GM21737 (cell line): ENCODE results near the gene PCDH1.
"Not testable (repeated sequence)": the region's sequence is repeated elsewhere in the genome, so short reads cannot be mapped to it uniquely, and the experiment has no call there.

ENCODE experiments used
- ATAC-seq: cut with Tn5 transposase; IDR thresholded peaks from one replicate; pipeline ENCODE4 v1.9.1; 2021; ENCODE audit warnings: mild to moderate bottlenecking, moderate library complexity; ENCODE audit not compliant: unreplicated experiment

Gene PCDH1

DNA sequence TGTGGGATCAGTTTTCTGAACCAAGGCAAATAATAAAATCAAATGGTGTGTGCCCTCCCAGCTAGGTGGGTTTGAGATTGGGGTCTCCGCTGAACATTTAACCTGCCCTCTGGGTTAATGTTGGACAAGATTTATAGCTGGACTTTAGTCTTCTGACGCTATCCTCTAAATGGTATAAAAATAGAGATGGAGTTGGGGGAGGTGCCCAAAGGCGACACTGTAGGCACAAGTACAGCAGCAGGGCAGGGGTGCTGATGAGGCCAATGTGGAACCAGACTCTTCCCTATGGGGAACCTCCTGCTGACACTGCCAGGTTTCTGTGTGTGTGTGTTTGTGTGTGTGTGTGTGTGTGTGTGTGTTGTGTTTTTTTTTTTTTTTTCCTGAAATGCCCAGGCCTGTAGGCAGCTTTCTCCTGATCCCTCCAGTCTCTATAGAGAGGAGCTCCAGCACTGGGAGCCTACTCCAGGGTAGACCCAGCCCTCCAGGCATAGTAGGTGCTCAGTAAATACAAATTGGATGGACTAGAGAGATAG is 37.9 kb downstream of the PCDH1 start:
- ATAC-seq, result no peak

GRCh38 chr5:141839015-141839513 is 39.1 kb downstream of the PCDH1 start:
- ATAC-seq, result no peak

GRCh38 chr5:141838326-141839014 is 39.7 kb downstream of the PCDH1 start:
- ATAC-seq, result no peak

- ATAC-seq, result no peak
Measured at GRCh38 chr5:141835928-141836670, 42.1 kb downstream of the PCDH1 start.

DNA sequence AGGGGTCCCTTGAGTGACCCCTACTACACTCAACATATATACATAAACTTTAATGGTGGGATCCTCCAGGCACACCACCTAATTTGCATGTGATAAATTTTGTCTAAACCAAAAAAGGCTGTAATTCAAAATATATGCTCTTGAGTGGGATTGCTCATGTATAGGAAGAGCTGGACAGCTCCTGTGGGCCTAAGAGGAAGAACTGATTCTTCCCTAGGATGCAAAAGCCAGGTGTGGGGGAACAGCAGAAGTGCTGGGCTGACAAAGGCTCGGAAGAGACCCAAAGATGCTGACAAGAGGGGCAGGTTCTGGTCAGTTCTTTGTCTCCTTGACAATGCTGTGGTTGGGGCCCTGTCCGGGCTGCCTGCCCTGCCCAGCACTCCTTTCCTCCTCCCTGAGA is 43.9 kb downstream of the PCDH1 start:
- ATAC-seq, result no peak

DNA sequence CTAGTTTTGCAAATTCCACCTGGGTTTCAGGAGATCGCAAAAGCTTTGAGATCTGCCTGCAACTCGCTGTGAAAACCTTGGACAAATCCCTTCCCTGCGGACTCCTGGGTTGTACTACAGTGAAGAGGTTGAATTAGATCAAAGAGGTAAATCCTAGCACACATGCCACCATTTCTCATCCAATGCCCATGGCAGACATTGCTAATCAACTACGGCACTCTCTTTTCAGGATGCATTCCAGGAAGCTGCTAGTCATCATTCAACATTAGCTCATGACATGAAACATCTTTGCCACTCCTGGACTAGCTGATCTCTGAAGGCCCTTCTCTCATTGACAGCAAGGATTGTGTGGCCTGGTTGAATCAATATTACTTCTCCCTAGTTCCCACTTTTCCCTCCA is 46.1 kb downstream of the PCDH1 start:
- no peak for ATAC-seq

DNA sequence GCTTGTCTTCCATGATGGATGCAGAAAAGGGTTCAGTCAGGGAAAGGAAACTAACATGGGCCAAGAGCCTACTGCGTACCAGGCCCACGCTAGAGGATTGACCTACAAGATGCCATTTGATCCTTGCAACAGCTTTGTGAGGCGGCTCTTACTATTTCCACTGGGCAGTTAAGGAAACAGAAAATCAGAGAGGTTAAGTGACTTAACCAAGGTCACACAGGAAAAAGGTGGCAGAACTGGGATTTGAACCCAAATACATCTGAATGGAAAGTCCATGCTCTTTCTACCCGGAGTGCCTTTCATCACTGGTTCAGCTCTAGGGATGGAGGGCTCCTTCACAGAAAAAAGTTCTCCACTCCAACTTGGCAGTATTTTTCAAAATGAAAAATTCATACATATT is 50.0 kb downstream of the PCDH1 start:
- ATAC-seq, result no peak

- ATAC-seq, result no peak
Measured at GRCh38 chr5:141826674-141827073, 51.5 kb downstream of the PCDH1 start.

DNA sequence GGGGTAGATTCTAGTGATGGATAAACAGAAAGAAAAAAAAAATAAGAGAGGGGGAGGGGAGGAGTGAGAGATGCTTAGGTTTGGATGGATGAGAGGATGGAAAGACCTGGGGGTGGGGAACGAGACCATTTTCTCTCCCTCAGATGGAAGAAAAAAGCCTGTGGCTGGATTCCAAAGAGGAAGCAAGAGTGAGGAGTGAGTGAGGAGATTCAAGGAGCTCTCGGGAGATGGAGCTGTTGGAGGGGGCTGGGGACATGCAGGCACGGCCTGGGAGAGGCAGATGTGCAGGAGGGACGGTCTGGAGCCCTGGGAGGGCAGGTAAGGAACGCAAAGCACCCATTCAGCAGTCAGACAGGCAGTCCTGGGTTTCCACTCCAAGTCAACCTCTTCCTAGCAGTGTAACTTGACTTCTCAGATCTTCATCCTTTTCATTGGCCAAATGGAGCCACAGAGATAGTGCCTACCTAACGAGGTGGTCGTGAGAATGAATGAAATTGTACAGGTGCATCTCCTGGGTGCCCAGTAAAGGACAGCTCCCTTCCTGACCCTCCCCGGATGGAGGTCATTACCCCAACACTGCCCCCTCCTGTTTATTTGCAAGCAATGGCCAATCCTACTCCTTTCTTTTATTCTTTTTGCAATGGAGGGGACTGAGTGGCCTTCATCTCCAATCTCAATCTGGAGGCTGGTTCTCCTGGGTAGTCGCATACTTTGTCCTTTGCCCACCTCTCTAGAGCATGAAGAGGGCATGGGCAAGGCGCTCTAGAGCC is 52.2 kb downstream of the PCDH1 start:
- no peak for ATAC-seq

GRCh38 chr5:141825241-141825671 is 53.0 kb downstream of the PCDH1 start:
- no peak for ATAC-seq

- ATAC-seq, result no peak
Measured at GRCh38 chr5:141824717-141825116, 53.5 kb downstream of the PCDH1 start.

DNA sequence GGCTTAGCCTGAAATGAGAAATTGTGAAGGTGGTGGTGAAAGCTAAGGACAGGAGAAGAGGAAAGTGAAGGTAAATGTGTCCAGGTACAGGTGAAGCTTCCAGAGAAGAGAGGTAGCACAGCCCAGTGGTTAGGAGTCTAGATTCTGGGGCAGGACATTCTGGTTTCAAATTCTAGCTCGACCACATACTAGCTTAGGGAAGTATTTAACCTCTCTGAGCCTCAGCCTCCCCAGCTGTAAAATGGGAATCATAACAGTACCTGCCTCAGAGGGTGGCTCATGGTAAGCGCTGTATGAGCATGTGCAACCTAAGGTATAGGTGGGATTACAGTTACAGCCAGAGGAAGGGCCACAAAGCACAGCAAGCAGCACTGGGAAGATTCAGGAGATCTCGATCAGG is 55.2 kb downstream of the PCDH1 start:
- no peak for ATAC-seq

GRCh38 chr5:141822144-141822543 is 56.1 kb downstream of the PCDH1 start:
- ATAC-seq, result no peak

DNA sequence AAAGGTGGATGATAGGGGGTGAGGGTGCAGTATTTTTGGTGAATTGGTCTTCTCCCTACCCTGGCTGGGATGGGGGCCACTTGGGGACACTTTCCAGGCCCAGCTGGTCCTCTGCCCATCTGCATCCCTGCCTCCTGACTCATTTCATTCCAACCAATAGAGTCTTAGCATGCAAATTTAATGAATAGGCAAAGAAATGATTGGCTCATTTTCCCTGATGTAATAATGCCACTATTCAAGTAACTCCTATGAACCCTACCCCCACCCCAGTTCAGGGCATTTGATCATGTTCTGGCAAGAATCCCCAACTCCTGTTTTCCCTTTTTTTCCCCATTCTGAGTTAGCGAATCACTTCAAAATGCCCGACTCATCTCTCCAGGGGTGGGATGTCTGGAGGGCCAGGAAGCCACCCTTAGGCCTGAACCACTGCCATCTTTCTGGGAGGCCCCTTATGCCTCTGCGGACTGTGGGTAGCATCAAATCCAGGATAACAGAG is 56.7 kb downstream of the PCDH1 start:
- no peak for ATAC-seq

- ATAC-seq, result not testable (repeated sequence)
Measured at GRCh38 chr5:141820686-141821085, 57.5 kb downstream of the PCDH1 start.

DNA sequence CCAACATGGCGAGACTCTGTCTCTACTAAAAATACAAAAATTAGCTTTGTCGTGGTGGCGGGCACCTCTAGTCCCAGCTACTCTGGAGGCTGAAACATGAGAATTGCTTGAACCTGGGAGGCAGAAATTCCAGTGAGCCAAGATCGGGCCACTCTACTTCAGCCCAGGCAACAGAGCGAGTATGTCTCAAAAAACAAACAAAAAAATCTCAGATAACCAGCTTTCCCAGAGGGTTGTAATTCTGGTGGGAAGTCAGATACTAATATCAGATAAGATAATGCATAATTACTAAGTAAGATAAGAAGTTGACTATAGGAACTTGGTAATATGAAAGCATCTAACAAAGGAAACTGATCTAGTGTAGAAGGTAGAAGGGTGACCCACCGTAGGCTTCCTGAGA is 60.6 kb downstream of the PCDH1 start:
- no peak for ATAC-seq

DNA sequence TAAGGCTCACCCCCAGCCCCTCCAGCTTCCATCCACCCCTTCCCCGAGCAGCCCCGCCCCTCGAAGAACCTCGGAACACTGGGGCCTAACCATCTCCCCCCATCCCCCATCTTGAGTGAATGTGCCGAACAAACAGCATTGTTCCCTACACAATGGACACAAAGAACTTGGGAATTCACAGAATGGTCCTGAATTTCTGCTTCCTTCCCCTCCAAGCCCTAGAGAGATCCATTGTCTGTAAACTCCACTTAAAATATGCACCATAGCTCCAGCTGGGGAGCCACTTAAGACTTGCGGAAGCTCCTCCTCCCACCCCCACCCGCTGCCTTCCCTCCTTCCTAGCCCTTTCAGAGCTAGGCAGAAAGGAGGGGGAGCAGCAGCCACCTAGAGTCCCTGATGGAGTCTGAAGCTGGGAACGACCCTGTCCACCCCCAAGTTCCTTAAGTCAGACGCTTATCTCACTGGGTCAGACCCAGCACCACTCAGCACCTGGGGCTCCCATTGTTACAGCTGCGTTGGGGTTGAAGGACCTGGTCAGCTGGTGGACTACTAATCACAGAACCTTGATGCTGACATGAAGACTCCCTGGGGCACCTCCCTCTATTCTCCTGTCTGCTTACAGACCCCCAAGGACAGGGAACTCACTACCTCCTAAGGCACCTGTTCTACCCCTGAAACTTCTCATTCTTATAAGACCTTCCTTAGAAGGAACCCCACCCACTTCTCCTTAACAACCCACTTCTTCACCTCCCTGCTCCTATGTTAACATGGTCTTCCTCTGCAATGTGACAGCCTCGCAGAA is 61.4 kb downstream of the PCDH1 start:
- no peak for ATAC-seq

DNA sequence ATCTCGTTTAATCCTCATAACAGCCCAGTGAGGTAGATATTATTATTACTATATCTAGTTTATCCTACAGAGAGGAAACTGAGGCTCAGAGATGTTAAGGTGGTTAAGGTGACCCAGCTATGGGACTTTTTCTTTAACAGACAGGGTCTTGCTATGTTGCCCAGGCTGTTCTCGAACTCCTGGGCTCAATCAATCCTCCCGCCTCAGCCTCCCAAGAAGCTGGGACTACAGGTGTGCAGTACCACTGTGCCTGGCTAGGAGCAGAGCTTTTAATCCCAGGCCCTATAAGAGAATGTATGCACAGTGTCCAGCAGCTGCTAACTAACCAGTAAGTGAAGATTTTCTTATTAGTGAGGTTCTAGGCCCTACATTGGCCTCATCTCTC is 62.4 kb downstream of the PCDH1 start:
- no peak for ATAC-seq

GRCh38 chr5:141815051-141815795 is 63.0 kb downstream of the PCDH1 start:
- ATAC-seq, result no peak
